K562 (cell line): Measurements from ENCODE around the gene TMEM200B. TPM values are rescaled to one million over a fixed set of nuclear protein-coding genes. Genes with fewer than 3 reads are reported as not detected.

ENCODE experiments used
- AFF1 ChIP-seq, 2 experiments: fragments of 450-650 bp; IDR thresholded peaks; 2 replicates each; pipeline ENCODE4 v1.6.1; 2018; ENCODE audit warnings: mild to moderate bottlenecking in 2 of 2, low read depth in 1 of 2; ENCODE audit not compliant: partially characterized antibody in 2 of 2
- CUX1 ChIP-seq: fragments of 200-800 bp; sonication (Bioruptor generic); IDR thresholded peaks from 2 replicates; pipeline ENCODE4 v1.6.1; 2016; ENCODE audit warnings: missing genetic modification characterization, missing compliant biosample characterization
- DDX20 ChIP-seq: fragments of 450-650 bp; IDR thresholded peaks from 2 replicates; pipeline ENCODE4 v1.6.1; 2016; ENCODE audit warnings: missing genetic modification characterization, low read depth, mild to moderate bottlenecking, missing compliant biosample characterization, moderate library complexity
- HLTF ChIP-seq: fragments of 450-650 bp; IDR thresholded peaks from 2 replicates; pipeline ENCODE4 v1.6.1; 2016
- HSF4 ChIP-seq: fragments of 250-450 bp; sonication (Bioruptor Pico); IDR thresholded peaks from 2 replicates; pipeline ENCODE4 v2.1.2; 2022; ENCODE audit warnings: mild to moderate bottlenecking, moderate library complexity, borderline replicate concordance
- L3MBTL2 ChIP-seq: fragments of 450-650 bp; IDR thresholded peaks from 2 replicates; pipeline ENCODE4 v1.6.1; 2016; ENCODE audit warnings: mild to moderate bottlenecking, moderate library complexity
- POLR2H ChIP-seq: IDR thresholded peaks from 2 replicates; pipeline ENCODE4 v1.6.1; 2016; ENCODE audit warnings: missing genetic modification characterization, low read depth, mild to moderate bottlenecking, control low read depth, missing compliant biosample characterization, moderate library complexity
- SMARCA5 ChIP-seq: fragments of 450-650 bp; IDR thresholded peaks from 2 replicates; pipeline ENCODE4 v1.6.1; 2016
- TCF15 ChIP-seq: fragments of 250-450 bp; sonication (Bioruptor Pico); IDR thresholded peaks from 2 replicates; pipeline ENCODE4 v1.8.0; 2022; ENCODE audit warnings: moderate library complexity, mild to moderate bottlenecking, inconsistent platforms
- ZNF274 ChIP-seq: IDR thresholded peaks from 2 replicates; pipeline ENCODE4 v1.6.1; 2011; ENCODE audit warnings: low read depth, mild to moderate bottlenecking, low read length, moderate library complexity, borderline replicate concordance
- ZNF311 ChIP-seq: fragments of 250-450 bp; sonication (Bioruptor Pico); IDR thresholded peaks from 2 replicates; pipeline ENCODE4 v1.4.0; 2020; ENCODE audit warnings: mild to moderate bottlenecking, moderate library complexity
- ZNF561 ChIP-seq: fragments of 450-650 bp; formaldehyde crosslinking; conservative IDR thresholded peaks from 2 replicates; pipeline ENCODE4 v1.4.0; 2020; ENCODE audit warnings: mild to moderate bottlenecking, moderate library complexity
- ZNF586 ChIP-seq: fragments of 450-650 bp; formaldehyde crosslinking; conservative IDR thresholded peaks from 2 replicates; pipeline ENCODE4 v1.4.0; 2020; ENCODE audit warnings: mild to moderate bottlenecking, moderate library complexity
- polyA plus RNA-seq, 8 experiments: library from polyadenylated mRNA; depleted of rRNA in 4 of 8; stranded (reverse) in 5 of 8; unstranded in 3 of 8; fragments of >200 nt; fragmentation: Nextera tagmentation in 2 of 8; fragmentation: Illumina TruSeq in 1 of 8; extraction: Ambion mirVana in 2 of 8; extraction: Trizol in 1 of 8; gene quantifications; 2 replicates each; pipeline versions ENCODE4 v1.2.1 to v1.2.3, GENCODE V29; 2011 to 2014; ENCODE audit warnings: inconsistent platforms in 1 of 8, missing spikeins in 1 of 8
- total RNA-seq, 7 experiments: library from RNA; depleted of rRNA in 6 of 7; stranded (reverse); fragments of >200 nt in 6 of 7; fragmentation: Illumina TruSeq in 2 of 7; extraction: Trizol in 2 of 7; gene quantifications; 2 replicates each; pipeline versions ENCODE4 v1.2.1 to v1.2.3, GENCODE V29; 2011 to 2021; ENCODE audit warnings: low replicate concordance in 1 of 7

Gene TMEM200B
- total and polyA plus RNA-seq, 9 of the 15 experiments (the other 6 are each of a cell fraction or from before 2014, with no cell fraction given), result 0.04 to 0.35 (median 0.10) TPM; not detected in 1

- TF ChIP-seq CUX1 (0 out of 2 replicates have a peak, but pooled peaks have one; percentile 20), ZNF561 (CRISPR knock-in tag) (no peak), SMARCA5 (0 out of 2 replicates have a peak, but pooled peaks have one; percentile 12), DDX20 (0 out of 2 replicates have a peak, but pooled peaks have one; percentile 16), POLR2H (tag) (no peak), AFF1 (IDR thresholded peaks at IDR 0.05; ENCODE audit: low read depth in 1 of 2, partially characterized antibody in 2 of 2) (peak in 1 of 2 experiments; percentile 17), ZNF311 (0 out of 2 replicates have a peak, but pooled peaks have one; percentile 30), HSF4 (CRISPR knock-in tag) (peak; percentile 75; the same call in 1 of the 2 replicates), TCF15 (CRISPR knock-in tag) (no peak), HLTF (0 out of 2 replicates have a peak, but pooled peaks have one; percentile 9), ZNF586 (CRISPR knock-in tag) (no peak), ZNF274 (peak; percentile 27; the same call in 1 of the 2 replicates), L3MBTL2 (0 out of 2 replicates have a peak, but pooled peaks have one; percentile 34)
Measured at GRCh38 chr1:29157269-29157601, 33.5 kb upstream of the TMEM200B start (continued).
